Gastroesophageal sphincter (tissue), 4 donors: Measurements from ENCODE around the gene PLAGL2. TPM values are rescaled to one million over a fixed set of nuclear protein-coding genes. Genes with fewer than 3 reads are reported as not detected.
A peak's percentile ranks its signal among the peaks of the same experiment; 100 is the strongest.

ENCODE experiments used
- ATAC-seq: fragments of 150-250 bp; one replicate; pipeline ENCODE4 v1.9.1; 2016; ENCODE audit warnings: mild to moderate bottlenecking, moderate library complexity
- H3K27ac ChIP-seq, 4 donors: fragments of 200-600 bp; sonication (generic) in 3 of 4; 1 replicate in 3 of 4; 2 replicates in 1 of 4; pipeline ENCODE4 v1.5.1; 2016 to 2019
- H3K27me3 ChIP-seq: fragments of 200-600 bp; sonication (generic); one replicate; pipeline ENCODE4 v1.5.1; 2019
- H3K36me3 ChIP-seq, 2 donors: fragments of 200-600 bp; sonication (generic); one replicate each; pipeline ENCODE4 v1.5.1; 2019; ENCODE audit warnings: control low read depth in 1 of 2
- H3K4me1 ChIP-seq, 3 donors: fragments of 200-600 bp; sonication (generic); 1 replicate in 2 of 3; 2 replicates in 1 of 3; pipeline ENCODE4 v1.5.1; 2016 to 2019; ENCODE audit warnings: control low read depth in 2 of 3
- H3K4me3 ChIP-seq, 2 donors: fragments of 200-600 bp; sonication (generic); one replicate each; pipeline ENCODE4 v1.5.1; 2019; ENCODE audit warnings: mild to moderate bottlenecking in 1 of 2, moderate library complexity in 1 of 2
- H3K9me3 ChIP-seq, 3 donors: fragments of 200-600 bp; sonication (generic); one replicate each; pipeline ENCODE4 v1.5.1; 2017 to 2019; ENCODE audit warnings: control low read depth in 2 of 3
- CTCF ChIP-seq, 4 experiments: fragments of 200-600 bp in 2 of 4; fragments of 450-650 bp in 2 of 4; sonication (generic) in 1 of 4; IDR thresholded peaks; one replicate each; pipeline ENCODE4 v1.5.1; 2017 to 2019; ENCODE audit warnings: antibody characterized with exemption in 4 of 4, mild to moderate bottlenecking in 2 of 4, moderate library complexity in 2 of 4
- EP300 ChIP-seq: sonication (generic); formaldehyde crosslinking; IDR thresholded peaks from one replicate; pipeline ENCODE4 v1.6.1; 2017; ENCODE audit warnings: antibody characterized with exemption, mild to moderate bottlenecking
- POLR2A ChIP-seq, 2 donors: fragments of 450-650 bp; IDR thresholded peaks; one replicate each; pipeline ENCODE4 v1.6.1; 2017; ENCODE audit warnings: antibody characterized with exemption in 2 of 2, mild to moderate bottlenecking in 2 of 2, moderate library complexity in 1 of 2
- POLR2AphosphoS5 ChIP-seq: sonication (generic); formaldehyde crosslinking; IDR thresholded peaks from one replicate; pipeline ENCODE4 v1.6.1; 2017; ENCODE audit warnings: antibody characterized with exemption
- WGBS, 2 donors: methylation state at CpG; one replicate each; pipeline ENCODE4 v1.1.5; 2018; ENCODE audit warnings: low coverage in 1 of 2; 5-methylcytosine and 5-hydroxymethylcytosine counted together
- total RNA-seq, 4 donors: library from RNA; depleted of rRNA; stranded (reverse); fragments of >200 nt; gene quantifications; one replicate each; pipeline ENCODE4 v1.1.0, GENCODE V29; 2016

Gene PLAGL2
- total RNA-seq, 4 donors from 2014 or later, result 5.8 to 11.0 (median 6.1) TPM

DNA sequence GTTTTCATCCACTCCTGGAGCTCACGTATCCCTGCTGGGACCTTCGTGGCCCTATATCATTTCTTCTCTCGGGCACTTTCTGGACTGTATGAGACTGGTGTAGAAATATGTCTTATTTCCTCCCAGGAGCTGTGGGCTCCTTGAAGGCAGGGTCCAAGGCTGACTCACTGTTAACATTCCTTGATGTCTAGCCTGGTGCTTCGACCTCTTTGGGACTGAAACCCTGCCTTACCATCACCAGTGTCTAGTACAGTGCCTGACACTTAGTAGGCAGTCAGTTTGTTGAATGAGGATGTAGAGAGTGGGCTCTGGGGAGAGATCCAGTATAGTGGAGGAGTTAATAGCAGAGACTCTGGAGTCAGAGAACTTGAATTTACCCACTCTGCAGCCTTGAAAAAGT lies 23.7 kb upstream of the PLAGL2 start:
- no peaks in the 10 kb centered on the region for H3K4me1 ChIP-seq
- no peaks in the 10 kb centered on the region for H3K27me3 ChIP-seq
- 90 to 94% methylated on average over 3 to 4 of the region's 4 CpGs for whole genome bisulfite sequencing, 2 donors
- peaks cover 0 to 100% of the 10 kb centered on the region in 2 donors for H3K36me3 ChIP-seq
- H3K4me3 ChIP-seq, result no peak overlapping the region
- no peaks in the 10 kb centered on the region for H3K9me3 ChIP-seq
- no peak for ATAC-seq
- TF ChIP-seq POLR2AphosphoS5 (no peak), CTCF (IDR thresholded peaks at IDR 0.05) (no peak), EP300 (no peak), POLR2A (IDR thresholded peaks at IDR 0.05) (no peak)
- no peak overlapping the region for H3K27ac ChIP-seq

GRCh38 chr20:32230707-32231106 lies 23.2 kb upstream of the PLAGL2 start:
- Histone ChIP-seq H3K36me3 (peaks cover 0 to 97% of the 10 kb centered on the region in 2 donors), H3K4me3 (no peak overlapping the region), H3K9me3 (no peaks in the 10 kb centered on the region), H3K27me3 (no peaks in the 10 kb centered on the region), H3K4me1 (no peaks in the 10 kb centered on the region), H3K27ac (no peak overlapping the region)
- 93% methylated on average over 3 to 5 of the region's 13 CpGs for WGBS, 2 donors
- no peak for TF ChIP-seq CTCF (IDR thresholded peaks at IDR 0.05)
- TF ChIP-seq POLR2A (IDR thresholded peaks at IDR 0.05), result no peak
- TF ChIP-seq POLR2AphosphoS5, result no peak
- TF ChIP-seq EP300, result no peak
- ATAC-seq, result no peak

GRCh38 chr20:32229251-32229747 lies 21.8 kb upstream of the PLAGL2 start:
- Histone ChIP-seq H3K27me3 (no peaks in the 10 kb centered on the region), H3K4me1 (no peaks in the 10 kb centered on the region), H3K36me3 (peaks cover 0 to 96% of the 10 kb centered on the region in 2 donors), H3K9me3 (no peaks in the 10 kb centered on the region), H3K4me3 (no peak overlapping the region), H3K27ac (no peak overlapping the region)
- TF ChIP-seq EP300 (no peak), CTCF (IDR thresholded peaks at IDR 0.05) (no peak), POLR2AphosphoS5 (no peak), POLR2A (IDR thresholded peaks at IDR 0.05) (no peak)
- WGBS, 2 donors, result 91% methylated on average over 4 of the region's 5 CpGs
- ATAC-seq, result no peak

DNA sequence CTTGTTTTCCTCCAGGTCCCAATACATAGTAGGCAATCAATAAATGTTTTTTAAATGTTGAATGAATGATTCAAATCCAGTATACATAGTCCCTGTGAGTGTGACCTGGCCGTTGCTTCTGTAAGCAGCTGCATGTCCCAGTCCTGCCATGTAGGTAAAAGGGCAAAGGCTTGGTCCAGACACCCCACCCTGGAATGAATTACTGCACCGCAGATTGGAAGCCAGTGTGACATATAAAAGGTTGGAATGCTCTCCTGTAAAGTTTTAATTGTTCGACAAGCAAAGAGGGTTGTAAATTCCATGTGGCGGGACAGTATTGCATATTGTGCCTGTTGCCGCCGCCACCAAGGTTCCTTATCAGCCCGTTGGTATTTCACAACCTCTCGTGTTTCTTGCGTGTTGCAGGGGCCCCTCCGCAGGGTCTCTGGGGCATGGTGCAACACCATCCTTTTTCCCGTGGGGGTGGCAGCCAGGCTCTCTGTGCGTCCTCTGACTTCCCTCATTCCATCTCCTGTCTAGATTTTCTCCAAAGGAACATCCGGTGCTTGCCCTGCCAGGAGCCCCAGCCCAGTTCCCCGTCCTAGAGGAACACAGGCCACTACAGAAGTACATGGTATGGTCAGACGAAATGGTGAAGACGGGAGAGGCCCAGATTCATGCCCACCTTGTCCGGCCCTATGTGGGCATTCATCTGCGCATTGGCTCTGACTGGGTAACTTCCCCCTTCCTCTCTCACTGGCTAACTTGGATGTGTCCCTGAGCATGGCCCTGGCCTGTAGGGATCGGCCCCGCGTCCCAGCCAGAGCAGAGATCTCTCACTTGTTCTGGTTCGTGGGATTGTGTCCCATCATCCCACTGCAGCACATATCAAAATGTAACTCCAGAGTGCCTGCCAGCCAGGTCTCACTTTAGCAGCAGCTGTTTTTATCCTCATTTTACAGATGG lies 20.5 kb upstream of the PLAGL2 start:
- Histone ChIP-seq H3K9me3 (no peaks in the 10 kb centered on the region), H3K36me3 (peaks cover 0 to 96% of the 10 kb centered on the region in 2 donors), H3K4me3 (no peak overlapping the region), H3K27me3 (no peaks in the 10 kb centered on the region), H3K4me1 (no peaks in the 10 kb centered on the region), H3K27ac (no peak overlapping the region)
- peak; percentile 34 for ATAC-seq
- no peak for TF ChIP-seq EP300
- TF ChIP-seq POLR2A (IDR thresholded peaks at IDR 0.05), result no peak
- no peak for TF ChIP-seq CTCF (IDR thresholded peaks at IDR 0.05)
- no peak for TF ChIP-seq POLR2AphosphoS5
- WGBS, 2 donors, result 88 to 94% methylated on average over 11 to 17 of the region's 22 CpGs
